ENCODE data around the gene CAMTA1. TPM values are rescaled to one million over a fixed set of nuclear protein-coding genes. Genes with fewer than 3 reads are reported as not detected.

CAMTA1 gene
- total and polyA plus RNA-seq, 2 experiments from 2014 or later, result 213 to 341 TPM

GRCh38 chr1:7430047-7430608 lies 644.9 kb downstream of the CAMTA1 start:
- no peaks in the 10 kb centered on the region for H3K27me3 ChIP-seq
- TF ChIP-seq, protein P1, sequence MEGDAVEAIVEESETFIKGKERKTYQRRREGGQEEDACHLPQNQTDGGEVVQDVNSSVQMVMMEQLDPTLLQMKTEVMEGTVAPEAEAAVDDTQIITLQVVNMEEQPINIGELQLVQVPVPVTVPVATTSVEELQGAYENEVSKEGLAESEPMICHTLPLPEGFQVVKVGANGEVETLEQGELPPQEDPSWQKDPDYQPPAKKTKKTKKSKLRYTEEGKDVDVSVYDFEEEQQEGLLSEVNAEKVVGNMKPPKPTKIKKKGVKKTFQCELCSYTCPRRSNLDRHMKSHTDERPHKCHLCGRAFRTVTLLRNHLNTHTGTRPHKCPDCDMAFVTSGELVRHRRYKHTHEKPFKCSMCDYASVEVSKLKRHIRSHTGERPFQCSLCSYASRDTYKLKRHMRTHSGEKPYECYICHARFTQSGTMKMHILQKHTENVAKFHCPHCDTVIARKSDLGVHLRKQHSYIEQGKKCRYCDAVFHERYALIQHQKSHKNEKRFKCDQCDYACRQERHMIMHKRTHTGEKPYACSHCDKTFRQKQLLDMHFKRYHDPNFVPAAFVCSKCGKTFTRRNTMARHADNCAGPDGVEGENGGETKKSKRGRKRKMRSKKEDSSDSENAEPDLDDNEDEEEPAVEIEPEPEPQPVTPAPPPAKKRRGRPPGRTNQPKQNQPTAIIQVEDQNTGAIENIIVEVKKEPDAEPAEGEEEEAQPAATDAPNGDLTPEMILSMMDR (IDR thresholded peaks at IDR 0.05; ENCODE audit: low read depth, low read length), result no peak
- H3K9me3 ChIP-seq (ENCODE audit: low read depth), result no peaks in the 10 kb centered on the region

DNA sequence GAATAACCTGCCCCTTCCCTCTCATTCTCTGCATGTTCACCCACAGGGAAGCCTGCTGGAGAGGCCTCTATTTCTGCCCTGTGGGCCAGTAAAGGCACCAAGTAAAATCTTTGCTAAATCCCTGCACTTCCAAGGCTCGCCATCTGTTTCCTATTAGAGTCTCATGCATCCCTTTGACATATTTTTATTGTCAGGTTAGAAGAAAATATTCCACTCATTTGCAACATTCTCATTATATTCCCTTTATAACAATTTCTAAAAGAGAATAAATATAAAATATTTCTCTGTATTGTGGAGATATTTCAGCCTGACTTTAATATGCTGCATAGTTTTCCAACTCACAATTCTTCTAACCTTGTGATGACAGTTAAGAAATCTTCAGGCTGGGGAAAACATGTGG lies 645.4 kb downstream of the CAMTA1 start:
- Histone ChIP-seq H3K9me3 (ENCODE audit: low read depth) (no peaks in the 10 kb centered on the region), H3K36me3 (no peaks in the 10 kb centered on the region), H3K27ac (no peak overlapping the region), H3K4me1 (ENCODE audit: low read depth) (peaks cover 3% of the 10 kb centered on the region), H3K27me3 (no peaks in the 10 kb centered on the region), H3K4me3 (no peak overlapping the region)
- TF ChIP-seq, protein P1 (IDR thresholded peaks at IDR 0.05; ENCODE audit: low read depth, low read length), result no peak
- DNase-seq (ENCODE audit: low read depth in 1 of 2, low spot score in 1 of 2), result no peak

More at GRCh38 chr1:7430047-7430608, 644.9 kb downstream of the CAMTA1 start:
- Histone ChIP-seq H3K4me1 (ENCODE audit: low read depth) (peaks cover 3% of the 10 kb centered on the region), H3K4me3 (no peak overlapping the region), H3K27ac (no peak overlapping the region), H3K36me3 (no peaks in the 10 kb centered on the region)
- no peak for DNase-seq (ENCODE audit: low read depth in 1 of 2, low spot score in 1 of 2)

- no peaks in the 10 kb centered on the region for H3K36me3 ChIP-seq
- H3K27me3 ChIP-seq, result no peaks in the 10 kb centered on the region
- DNase-seq (ENCODE audit: low read depth in 1 of 2, low spot score in 1 of 2), result no peak
- H3K27ac ChIP-seq, result no peak overlapping the region
- peaks cover 3% of the 10 kb centered on the region for H3K4me1 ChIP-seq (ENCODE audit: low read depth)
- TF ChIP-seq, protein P1 (IDR thresholded peaks at IDR 0.05; ENCODE audit: low read depth, low read length), result no peak
- H3K9me3 ChIP-seq (ENCODE audit: low read depth), result no peaks in the 10 kb centered on the region
- H3K4me3 ChIP-seq, result no peak overlapping the region
These were observed 647.0 kb downstream of the CAMTA1 start for GRCh38 chr1:7432102-7432899.

- Histone ChIP-seq H3K36me3 (no peaks in the 10 kb centered on the region), H3K27ac (no peak overlapping the region), H3K4me1 (ENCODE audit: low read depth) (peaks cover 3% of the 10 kb centered on the region), H3K9me3 (ENCODE audit: low read depth) (no peaks in the 10 kb centered on the region), H3K27me3 (no peaks in the 10 kb centered on the region), H3K4me3 (no peak overlapping the region)
- TF ChIP-seq, protein P1 (IDR thresholded peaks at IDR 0.05; ENCODE audit: low read depth, low read length), result no peak
- DNase-seq (ENCODE audit: low read depth in 1 of 2, low spot score in 1 of 2), result no peak
These were observed 647.7 kb downstream of the CAMTA1 start for GRCh38 chr1:7432900-7433380.

DNA sequence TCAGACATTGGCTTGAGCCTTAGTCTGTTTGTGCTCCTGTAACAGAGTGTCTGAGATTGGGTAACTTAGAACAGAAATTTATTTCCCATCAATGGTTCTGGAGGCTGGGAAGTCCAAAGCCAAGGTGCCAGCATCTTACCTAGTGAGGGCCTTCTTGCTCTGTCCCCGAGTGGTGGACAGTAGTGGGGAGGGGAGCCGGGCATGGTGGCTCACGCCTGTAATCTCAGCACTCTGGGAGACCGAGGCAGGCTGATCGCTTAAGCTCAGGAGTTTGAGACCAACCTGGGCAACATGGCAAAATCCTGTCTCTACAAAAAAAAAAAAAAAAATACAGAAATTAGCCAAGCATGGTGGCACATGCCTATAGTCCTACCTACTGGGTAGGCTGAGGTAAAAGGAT lies 649.3 kb downstream of the CAMTA1 start:
- DNase-seq (ENCODE audit: low read depth in 1 of 2, low spot score in 1 of 2), result no peak
- Histone ChIP-seq H3K27ac (no peak overlapping the region), H3K9me3 (ENCODE audit: low read depth) (no peaks in the 10 kb centered on the region), H3K27me3 (no peaks in the 10 kb centered on the region), H3K36me3 (no peaks in the 10 kb centered on the region), H3K4me1 (ENCODE audit: low read depth) (peaks cover 3% of the 10 kb centered on the region), H3K4me3 (no peak overlapping the region)
- TF ChIP-seq, protein P1 (IDR thresholded peaks at IDR 0.05; ENCODE audit: low read depth, low read length), result no peak

All from cardiac muscle cell (in vitro differentiated cells and primary cell).